ENCODE data around the gene PHF14. TPM values are rescaled to one million over a fixed set of nuclear protein-coding genes. Genes with fewer than 3 reads are reported as not detected.

PHF14 gene
- polyA plus RNA-seq, 2 of the 4 experiments (the other 2 are of a cell fraction) = 36.7 to 48.0 TPM

GRCh38 chr7:11172835-11173234 is 199.2 kb downstream of the PHF14 start (continued):
- TF ChIP-seq ZC3H11A (IDR thresholded peaks at IDR 0.05) = no peak
- no peak for TF ChIP-seq CTCF (IDR thresholded peaks at IDR 0.05)

- no peaks in the 10 kb centered on the region for H3K4me1 ChIP-seq
- ChIA-PET CTCF (interaction anchor here (1.6 kb wide), 1 partner anchor 14 kb away, joined by 3 read pairs; no protein-coding TSS in a partner anchor), POLR2A (no interaction called here)
- WGBS (ENCODE audit: missing lambda C conversion rate) = 74% methylated on average over 3 of the region's 3 CpGs
- FAIRE-seq = no peak
- H3K4me2 ChIP-seq = no peak overlapping the region
- no peak overlapping the region for H3K27ac ChIP-seq
- no peak for ATAC-seq
- no peak overlapping the region for H3K4me3 ChIP-seq
- H3K9me3 ChIP-seq = no peaks in the 10 kb centered on the region
- no peak for DNase-seq (ENCODE audit: low read depth in 1 of 2, low spot score in 1 of 2)
- TF ChIP-seq CBX8 (IDR thresholded peaks at IDR 0.05) = no peak
- no peak for TF ChIP-seq ZFP36 (IDR thresholded peaks at IDR 0.05; ENCODE audit: borderline replicate concordance, partially characterized antibody)
- TF ChIP-seq EHMT2 (IDR thresholded peaks at IDR 0.05; ENCODE audit: low read depth) = no peak
- TF ChIP-seq TP53 (CRISPR knock-in tag; IDR thresholded peaks at IDR 0.05) = no peak
- TF ChIP-seq BCL3 (IDR thresholded peaks at IDR 0.05) = no peak
- TF ChIP-seq RCOR1 (IDR thresholded peaks at IDR 0.05; ENCODE audit: low read depth, low read length) = no peak
- TF ChIP-seq EP300 (IDR thresholded peaks at IDR 0.05) = no peak
- no peak for TF ChIP-seq ZSCAN20 (CRISPR knock-in tag; IDR thresholded peaks at IDR 0.05)
- TF ChIP-seq KDM1A (IDR thresholded peaks at IDR 0.05; ENCODE audit: low read depth) = no peak
- no peak for TF ChIP-seq RNF2 (IDR thresholded peaks at IDR 0.05; ENCODE audit: borderline replicate concordance, low read depth)
- no peak for TF ChIP-seq EHF (CRISPR knock-in tag; IDR thresholded peaks at IDR 0.05)
- TF ChIP-seq RAD21 (conservative IDR thresholded peaks at IDR 0.05 in 1 of 2, IDR thresholded peaks at IDR 0.05 in 1 of 2) = no peak
- no peak for TF ChIP-seq POLR2AphosphoS2 (conservative IDR thresholded peaks at IDR 0.05; ENCODE audit: low read length)
- TF ChIP-seq NR3C1 (IDR thresholded peaks at IDR 0.05) = no peak
- TF ChIP-seq PBX3 (IDR thresholded peaks at IDR 0.05) = no peak
- TF ChIP-seq BHLHE40 (IDR thresholded peaks at IDR 0.05; ENCODE audit: low read depth, low read length) = no peak
- no peak for TF ChIP-seq RARB (CRISPR knock-in tag; IDR thresholded peaks at IDR 0.05)
These were observed 201.7 kb downstream of the PHF14 start for GRCh38 chr7:11175371-11175770.

GRCh38 chr7:11175887-11176286 is 202.2 kb downstream of the PHF14 start:
- no peak overlapping the region for H3K27ac ChIP-seq
- POLR2A ChIA-PET = no interaction called here
- DNase-seq (ENCODE audit: low read depth in 1 of 2, low spot score in 1 of 2) = no peak
- no peaks in the 10 kb centered on the region for H3K4me1 ChIP-seq
- no peak overlapping the region for H3K4me2 ChIP-seq
- CTCF ChIA-PET = interaction anchor here (1.6 kb wide), 1 partner anchor 13 kb away, joined by 3 read pairs; no protein-coding TSS in a partner anchor
- no peak for ATAC-seq
- FAIRE-seq = no peak
- H3K4me3 ChIP-seq = no peak overlapping the region
- WGBS (ENCODE audit: missing lambda C conversion rate) = 53% methylated on average over 3 of the region's 3 CpGs
- H3K9me3 ChIP-seq = no peaks in the 10 kb centered on the region
- TF ChIP-seq MAZ (IDR thresholded peaks at IDR 0.05; ENCODE audit: borderline replicate concordance, low read depth, low read length) = no peak
- no peak for TF ChIP-seq SMC3 (IDR thresholded peaks at IDR 0.05)
- TF ChIP-seq MAFK (IDR thresholded peaks at IDR 0.05; ENCODE audit: partially characterized antibody) = no peak
- TF ChIP-seq HOXB13 (CRISPR knock-in tag; IDR thresholded peaks at IDR 0.05; ENCODE audit: low read depth) = no peak
- TF ChIP-seq CHD4 (IDR thresholded peaks at IDR 0.05; ENCODE audit: borderline replicate concordance) = no peak
- no peak for TF ChIP-seq HES2 (IDR thresholded peaks at IDR 0.05)
- no peak for TF ChIP-seq CBX8 (IDR thresholded peaks at IDR 0.05)
- TF ChIP-seq FOXS1 (CRISPR knock-in tag; IDR thresholded peaks at IDR 0.05) = no peak
- no peak for TF ChIP-seq NR3C1 (IDR thresholded peaks at IDR 0.05)
- TF ChIP-seq POLR2AphosphoS2 (conservative IDR thresholded peaks at IDR 0.05; ENCODE audit: low read length) = no peak
- no peak for TF ChIP-seq KDM5A (IDR thresholded peaks at IDR 0.05)
- TF ChIP-seq POLR2A (IDR thresholded peaks at IDR 0.05; ENCODE audit: low read length) = no peak
- no peak for TF ChIP-seq ZC3H11A (IDR thresholded peaks at IDR 0.05)
- no peak for TF ChIP-seq ESRRA (IDR thresholded peaks at IDR 0.05; ENCODE audit: borderline replicate concordance, low read length)
- no peak for TF ChIP-seq FOSB (CRISPR knock-in tag; IDR thresholded peaks at IDR 0.05)
- no peak for TF ChIP-seq CEBPB (IDR thresholded peaks at IDR 0.05)

Measured in A549 (cell line).